Mesothelial cell of epicardium (in vitro differentiated cells): ENCODE results near the gene CSNK1D. TPM values are rescaled to one million over a fixed set of nuclear protein-coding genes. Genes with fewer than 3 reads are reported as not detected.
"Not testable (repeated sequence)": the region's sequence is repeated elsewhere in the genome, so short reads cannot be mapped to it uniquely, and the experiment has no call there.

Experiments
- DNase-seq, 2 experiments: peaks; one replicate each; pipeline ENCODE4 v3.0.0; 2021; ENCODE audit warnings: low spot score in 2 of 2; ENCODE audit not compliant: unreplicated experiment in 2 of 2
- H3K27ac Mint-ChIP-seq: 2 replicates; pipeline ENCODE4 v1.8.0; 2021; ENCODE audit warnings: mixed read lengths
- H3K27me3 Mint-ChIP-seq: 2 replicates; pipeline ENCODE4 v1.8.0; 2021; ENCODE audit warnings: low read depth, mixed read lengths
- H3K36me3 Mint-ChIP-seq: 2 replicates; pipeline ENCODE4 v1.8.0; 2021; ENCODE audit warnings: mixed read lengths
- H3K4me1 Mint-ChIP-seq: 2 replicates; pipeline ENCODE4 v1.8.0; 2021; ENCODE audit warnings: mixed read lengths
- H3K4me3 Mint-ChIP-seq: 2 replicates; pipeline ENCODE4 v1.8.0; 2021; ENCODE audit warnings: mild to moderate bottlenecking, moderate library complexity, mixed read lengths
- H3K9me3 Mint-ChIP-seq: 2 replicates; pipeline ENCODE4 v1.8.0; 2021; ENCODE audit warnings: mixed read lengths
- microRNA-seq: library from miRNA; unstranded; fragments of <30 nt; microRNA quantifications from one replicate; pipeline ENCODE4 v1.2.0, GENCODE V29; 2021; ENCODE audit warnings: inconsistent platforms, mixed read lengths
- total RNA-seq: library from RNA; stranded (reverse); gene quantifications from 3 replicates; pipeline ENCODE4 v1.2.1, GENCODE V29; 2021
- TF ChIP-seq, protein P1 (sequence below): fragments of 200-600 bp; sonication (generic); IDR thresholded peaks from one replicate; pipeline ENCODE4 v1.5.0; 2021; ENCODE audit warnings: antibody characterized with exemption; ENCODE audit not compliant: unreplicated experiment

CSNK1D gene
- total RNA-seq, 1 donor from 2014 or later: 204 TPM

DNA sequence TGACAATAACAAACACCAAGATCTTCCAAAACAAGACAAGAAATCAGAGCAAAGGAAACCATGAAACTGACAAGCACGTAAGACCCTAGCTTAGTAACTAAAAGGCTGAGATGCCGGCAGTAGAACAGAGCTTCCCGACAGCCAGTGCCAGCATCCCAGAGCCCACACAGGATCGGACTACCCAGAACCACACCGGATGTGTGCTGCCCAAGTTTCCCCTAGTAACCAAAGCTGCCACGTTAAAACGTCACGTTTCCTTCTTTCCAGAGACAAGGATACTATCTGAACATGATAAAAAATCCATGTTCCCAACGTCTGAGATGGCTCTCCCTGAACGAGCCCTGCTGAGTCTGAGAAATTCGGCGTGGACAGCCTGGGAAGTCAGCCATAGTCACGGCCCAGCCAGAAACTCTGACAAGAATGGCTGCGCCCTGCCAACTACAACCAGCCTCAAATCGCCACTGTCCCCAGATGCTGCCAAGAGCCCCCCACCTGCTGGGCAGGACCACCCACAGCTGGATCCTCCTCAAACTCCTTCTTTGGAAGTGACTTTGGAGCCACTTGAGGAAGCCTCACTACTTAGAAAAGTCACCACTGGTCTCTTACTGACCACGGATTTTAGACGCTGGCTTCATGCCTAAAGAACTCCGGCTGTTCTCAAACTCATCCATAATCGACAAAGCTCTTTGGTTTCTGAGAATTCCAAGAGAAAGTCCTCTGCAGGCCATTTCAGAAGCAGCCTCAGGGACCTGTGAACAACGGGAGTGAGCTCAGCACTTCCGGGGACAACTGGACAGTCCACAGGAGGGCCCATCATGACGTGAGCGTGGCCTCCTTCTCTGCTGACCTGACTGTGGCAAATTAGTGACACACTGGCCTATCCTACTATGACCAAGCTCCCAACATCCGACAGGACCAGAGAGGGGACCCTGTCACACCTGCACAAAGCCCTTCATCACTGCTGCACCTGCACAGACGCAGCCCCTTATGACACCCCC, 77.5 kb downstream of the CSNK1D start:
- TF ChIP-seq, protein P1, sequence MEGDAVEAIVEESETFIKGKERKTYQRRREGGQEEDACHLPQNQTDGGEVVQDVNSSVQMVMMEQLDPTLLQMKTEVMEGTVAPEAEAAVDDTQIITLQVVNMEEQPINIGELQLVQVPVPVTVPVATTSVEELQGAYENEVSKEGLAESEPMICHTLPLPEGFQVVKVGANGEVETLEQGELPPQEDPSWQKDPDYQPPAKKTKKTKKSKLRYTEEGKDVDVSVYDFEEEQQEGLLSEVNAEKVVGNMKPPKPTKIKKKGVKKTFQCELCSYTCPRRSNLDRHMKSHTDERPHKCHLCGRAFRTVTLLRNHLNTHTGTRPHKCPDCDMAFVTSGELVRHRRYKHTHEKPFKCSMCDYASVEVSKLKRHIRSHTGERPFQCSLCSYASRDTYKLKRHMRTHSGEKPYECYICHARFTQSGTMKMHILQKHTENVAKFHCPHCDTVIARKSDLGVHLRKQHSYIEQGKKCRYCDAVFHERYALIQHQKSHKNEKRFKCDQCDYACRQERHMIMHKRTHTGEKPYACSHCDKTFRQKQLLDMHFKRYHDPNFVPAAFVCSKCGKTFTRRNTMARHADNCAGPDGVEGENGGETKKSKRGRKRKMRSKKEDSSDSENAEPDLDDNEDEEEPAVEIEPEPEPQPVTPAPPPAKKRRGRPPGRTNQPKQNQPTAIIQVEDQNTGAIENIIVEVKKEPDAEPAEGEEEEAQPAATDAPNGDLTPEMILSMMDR: no peak
- no peaks in the 10 kb centered on the region for H3K27me3 Mint-ChIP-seq
- DNase-seq: no peak
- no peak overlapping the region for H3K4me3 Mint-ChIP-seq
- H3K4me1 Mint-ChIP-seq: no peaks in the 10 kb centered on the region
- peaks cover 42% of the 10 kb centered on the region for H3K36me3 Mint-ChIP-seq
- H3K27ac Mint-ChIP-seq: no peak overlapping the region
- H3K9me3 Mint-ChIP-seq: no peaks in the 10 kb centered on the region

DNA sequence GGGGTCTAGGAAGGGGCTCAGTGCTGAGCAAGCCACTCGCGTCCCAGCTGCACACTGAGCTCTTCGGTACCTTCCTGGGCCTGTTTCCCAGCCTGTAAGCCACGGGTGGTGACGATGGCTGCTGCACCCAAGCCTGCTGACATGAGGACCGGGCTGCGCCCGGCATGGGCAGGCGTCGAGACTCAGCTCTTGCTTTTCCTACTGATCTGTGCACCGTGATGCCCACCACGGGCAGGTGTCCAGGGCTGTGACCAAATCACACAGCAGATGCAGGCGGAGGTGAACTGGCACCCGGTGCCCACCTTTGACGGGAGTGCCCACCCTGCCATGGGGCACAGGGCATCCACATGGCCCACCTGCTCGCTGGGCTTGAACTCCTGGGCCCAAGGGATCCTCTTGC, 78.7 kb downstream of the CSNK1D start:
- Mint-ChIP-seq H3K36me3 (peaks cover 40% of the 10 kb centered on the region), H3K9me3 (no peaks in the 10 kb centered on the region), H3K4me3 (no peak overlapping the region), H3K27me3 (no peaks in the 10 kb centered on the region), H3K27ac (no peak overlapping the region), H3K4me1 (no peaks in the 10 kb centered on the region)
- DNase-seq: no peak
- TF ChIP-seq, protein P1: no peak

DNA sequence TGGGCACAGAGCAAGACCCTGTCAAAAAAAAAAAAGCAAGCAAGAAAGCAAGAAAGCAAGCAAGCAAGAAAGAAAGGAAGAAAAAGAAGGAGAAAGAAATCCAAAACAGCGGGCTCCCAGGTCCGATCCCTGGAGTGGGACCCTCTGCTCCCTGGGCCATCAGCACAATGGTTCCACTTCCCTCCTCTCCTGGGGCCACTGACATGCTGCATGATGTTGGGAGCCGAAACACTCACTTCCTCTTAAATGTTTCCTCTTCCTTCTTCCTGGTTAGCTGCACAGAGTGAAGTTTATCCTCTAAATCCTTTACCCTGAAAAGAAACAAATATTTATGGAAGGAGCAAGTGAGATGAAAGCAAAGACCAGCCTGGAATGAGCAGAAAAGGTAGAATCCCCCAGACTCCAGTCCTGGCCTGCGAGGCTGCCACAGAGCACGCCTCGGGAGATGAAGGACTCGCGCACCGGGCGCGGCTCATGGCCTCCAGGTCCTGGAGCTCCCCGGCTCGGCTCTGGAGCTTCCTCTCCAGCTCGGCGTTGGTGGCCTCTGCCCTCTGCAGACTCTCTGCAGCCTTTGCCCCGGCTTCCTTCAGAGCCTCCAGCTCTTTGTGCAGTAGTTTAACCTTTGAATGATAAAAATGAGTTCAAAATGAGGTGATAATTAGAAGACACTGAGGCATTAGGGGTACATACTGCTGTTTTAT, 79.8 kb downstream of the CSNK1D start:
- no peaks in the 10 kb centered on the region for H3K27me3 Mint-ChIP-seq
- H3K9me3 Mint-ChIP-seq: no peaks in the 10 kb centered on the region
- TF ChIP-seq, protein P1: no peak
- peaks cover 40% of the 10 kb centered on the region for H3K36me3 Mint-ChIP-seq
- no peak overlapping the region for H3K4me3 Mint-ChIP-seq
- no peaks in the 10 kb centered on the region for H3K4me1 Mint-ChIP-seq
- DNase-seq: no peak
- H3K27ac Mint-ChIP-seq: no peak overlapping the region

DNA sequence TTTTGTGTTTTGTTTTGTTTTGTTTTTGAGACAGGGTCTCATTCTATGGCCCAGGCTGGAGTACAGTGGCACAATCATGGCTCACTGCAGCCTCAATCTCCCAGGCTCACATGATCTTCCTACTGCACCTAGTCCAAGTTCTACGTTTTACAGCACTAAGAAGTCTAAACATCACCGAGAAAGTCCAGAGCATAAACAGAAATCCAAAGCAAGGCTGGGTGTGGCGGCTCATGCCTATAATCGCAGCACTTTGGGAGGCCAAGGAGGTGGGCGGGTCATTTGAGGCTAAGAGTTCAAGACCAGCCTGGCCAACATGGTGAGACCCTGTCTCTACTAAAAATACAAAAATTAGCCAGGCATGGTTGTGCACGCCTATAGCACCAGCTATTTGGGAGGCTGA, 80.5 kb downstream of the CSNK1D start:
- peaks cover 39% of the 10 kb centered on the region for H3K36me3 Mint-ChIP-seq
- H3K4me1 Mint-ChIP-seq, H3K9me3 Mint-ChIP-seq, H3K4me3 Mint-ChIP-seq, H3K27ac Mint-ChIP-seq, DNase-seq, H3K27me3 Mint-ChIP-seq: not testable (repeated sequence)

Small RNA genes within 50 kb of the gene (microRNA-seq; reads per million reads assigned to microRNA genes)
- gene MIR6787: not detected

Other genes starting within 250 kb of the CSNK1D start
- 32.6 to 34.6 TPM (median 33.6 TPM) in 3 replicates for gene RAC3, start 242.0 kb downstream of the CSNK1D start, total RNA-seq
- gene DCXR, start 236.0 kb downstream of the CSNK1D start, total RNA-seq: 73.5 to 80.2 TPM (median 77.6 TPM) in 3 replicates
- gene RFNG, start 221.9 kb downstream of the CSNK1D start, total RNA-seq: 53.8 to 57.3 TPM (median 55.6 TPM) in 3 replicates
- 104 to 113 TPM (median 105 TPM) in 3 replicates for gene GPS1, start 221.8 kb downstream of the CSNK1D start, total RNA-seq
- gene DUS1L, start 207.9 kb downstream of the CSNK1D start, total RNA-seq: 87.3 to 94.9 TPM (median 87.9 TPM) in 3 replicates
- gene FASN, start 175.5 kb downstream of the CSNK1D start, total RNA-seq: 227 to 230 TPM (median 229 TPM) in 3 replicates
- gene CCDC57, start 60.9 kb downstream of the CSNK1D start, total RNA-seq: 90.4 to 92.1 TPM (median 91.5 TPM) in 3 replicates
- 62.0 to 68.8 TPM (median 67.3 TPM) in 3 replicates for gene SLC16A3, start 44.7 kb downstream of the CSNK1D start, total RNA-seq
- 0.83 to 1.4 TPM (median 1.2 TPM) in 3 replicates for gene CD7, start 43.9 kb upstream of the CSNK1D start, total RNA-seq
- gene SECTM1, start 60.1 kb upstream of the CSNK1D start, total RNA-seq: 5.8 to 7.0 TPM (median 7.0 TPM) in 3 replicates
- gene TEX19, start 85.5 kb upstream of the CSNK1D start, total RNA-seq: 0.16 TPM in 1 of 3 replicates, not detected in the others
- 6.1 to 7.6 TPM (median 6.5 TPM) in 3 replicates for gene UTS2R, start 98.1 kb upstream of the CSNK1D start, total RNA-seq
- gene HEXD, start 144.6 kb upstream of the CSNK1D start, total RNA-seq: 75.3 to 82.8 TPM (median 76.3 TPM) in 3 replicates
- 36.6 to 40.3 TPM (median 39.3 TPM) in 3 replicates for gene OGFOD3, start 144.9 kb upstream of the CSNK1D start, total RNA-seq
- gene CYBC1, start 177.1 kb upstream of the CSNK1D start, total RNA-seq: 86.7 to 93.0 TPM (median 88.1 TPM) in 3 replicates
- gene NARF, start 185.0 kb upstream of the CSNK1D start, total RNA-seq: 116 to 123 TPM (median 122 TPM) in 3 replicates
- gene FOXK2, start 246.0 kb upstream of the CSNK1D start, total RNA-seq: 88.3 to 92.0 TPM (median 91.7 TPM) in 3 replicates